Activated T-cell treated with anti-CD3 and anti-CD28 coated beads, Interleukin-2, amount 50 U/mL, for 24 hours (primary cell): ENCODE data around the gene CIRBP.
"Not testable (repeated sequence)": the region's sequence is repeated elsewhere in the genome, so short reads cannot be mapped to it uniquely, and the experiment has no call there.

ENCODE experiments used
- DNase-seq: peaks from one replicate; pipeline ENCODE4 v3.0.0-alpha.2; 2020
- H3K27ac Mint-ChIP-seq: 2 replicates; pipeline ENCODE4 v1.8.0; 2020; ENCODE audit warnings: mild to moderate bottlenecking, mixed read lengths
- H3K27me3 Mint-ChIP-seq: 2 replicates; pipeline ENCODE4 v1.8.0; 2020; ENCODE audit warnings: mixed read lengths
- H3K36me3 Mint-ChIP-seq: 2 replicates; pipeline ENCODE4 v1.8.0; 2020; ENCODE audit warnings: low read depth, mixed read lengths
- H3K4me1 Mint-ChIP-seq: 2 replicates; pipeline ENCODE4 v1.8.0; 2020; ENCODE audit warnings: low read depth, mixed read lengths
- H3K4me3 Mint-ChIP-seq: 2 replicates; pipeline ENCODE4 v1.8.0; 2020; ENCODE audit warnings: mild to moderate bottlenecking, moderate library complexity, mixed read lengths
- H3K9me3 Mint-ChIP-seq: 2 replicates; pipeline ENCODE4 v1.8.0; 2020; ENCODE audit warnings: mixed read lengths

CIRBP gene

DNA sequence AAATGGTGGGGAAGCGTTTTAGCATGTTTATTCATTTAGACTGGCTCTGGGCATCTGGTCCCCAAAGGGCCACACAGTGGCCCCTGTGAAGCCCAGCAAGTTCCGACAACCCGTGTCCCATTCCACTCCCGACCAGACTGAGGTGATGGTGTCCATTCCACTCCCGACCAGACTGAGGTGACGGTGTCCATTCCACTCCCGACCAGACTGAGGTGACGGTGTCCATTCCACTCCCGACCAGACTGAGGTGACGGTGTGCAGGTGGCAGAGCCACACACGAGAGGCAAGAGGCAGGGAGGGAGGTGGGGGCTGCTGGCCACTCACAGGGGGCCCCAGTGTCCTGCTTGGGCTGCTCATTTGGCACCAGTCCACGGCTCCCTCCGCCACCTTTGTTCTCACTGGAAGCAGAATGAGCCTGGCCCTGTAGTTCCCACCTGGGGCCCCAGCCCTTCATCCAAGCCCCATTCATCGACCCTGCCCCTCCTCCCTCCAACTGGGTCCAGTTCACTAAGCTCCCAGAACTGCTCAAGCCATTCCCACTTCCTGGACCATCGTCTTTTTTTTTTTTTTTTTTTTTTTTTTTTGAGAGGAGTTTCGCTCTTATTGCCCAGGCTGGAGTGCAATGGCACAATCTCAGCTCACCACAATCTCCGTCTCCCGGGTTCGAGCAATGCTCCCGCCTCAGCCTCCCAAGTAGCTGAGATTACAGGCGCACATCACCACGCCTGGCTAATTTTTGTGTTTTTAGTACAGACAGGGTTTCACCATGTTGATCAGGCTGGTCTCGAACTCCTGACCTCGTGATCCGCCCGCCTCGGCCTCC lies 22.7 kb upstream of the CIRBP start:
- Mint-ChIP-seq H3K36me3 (peaks cover 46% of the 10 kb centered on the region), H3K27ac (peak overlapping the region; percentile 69), H3K4me3 (peak overlapping the region; percentile 56), H3K4me1 (peaks cover 33% of the 10 kb centered on the region)
- H3K9me3 Mint-ChIP-seq, H3K27me3 Mint-ChIP-seq: not testable (repeated sequence)
- DNase-seq = peak; percentile 45

DNA sequence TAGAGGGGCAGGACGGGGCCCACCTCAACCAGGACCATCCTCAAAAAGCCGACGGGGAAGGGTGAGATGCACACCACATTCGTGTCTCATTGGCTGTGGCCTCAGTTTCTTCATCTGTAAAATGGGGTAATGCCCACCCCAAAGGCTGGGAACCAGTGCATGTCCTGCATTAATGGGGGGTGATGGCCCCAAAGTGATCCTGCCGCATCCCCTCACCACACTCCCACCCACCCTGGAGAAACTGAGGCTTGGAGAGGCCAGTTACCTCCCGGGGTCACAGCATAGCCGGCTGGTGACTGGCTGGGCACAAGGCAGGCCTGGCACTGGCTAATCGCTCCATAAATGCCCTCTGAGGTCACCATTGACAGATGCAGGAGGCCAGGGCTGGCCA lies 21.4 kb upstream of the CIRBP start:
- peak overlapping the region; percentile 79 for H3K4me3 Mint-ChIP-seq
- H3K27me3 Mint-ChIP-seq = no peaks in the 10 kb centered on the region
- H3K27ac Mint-ChIP-seq = peak overlapping the region; percentile 77

DNA sequence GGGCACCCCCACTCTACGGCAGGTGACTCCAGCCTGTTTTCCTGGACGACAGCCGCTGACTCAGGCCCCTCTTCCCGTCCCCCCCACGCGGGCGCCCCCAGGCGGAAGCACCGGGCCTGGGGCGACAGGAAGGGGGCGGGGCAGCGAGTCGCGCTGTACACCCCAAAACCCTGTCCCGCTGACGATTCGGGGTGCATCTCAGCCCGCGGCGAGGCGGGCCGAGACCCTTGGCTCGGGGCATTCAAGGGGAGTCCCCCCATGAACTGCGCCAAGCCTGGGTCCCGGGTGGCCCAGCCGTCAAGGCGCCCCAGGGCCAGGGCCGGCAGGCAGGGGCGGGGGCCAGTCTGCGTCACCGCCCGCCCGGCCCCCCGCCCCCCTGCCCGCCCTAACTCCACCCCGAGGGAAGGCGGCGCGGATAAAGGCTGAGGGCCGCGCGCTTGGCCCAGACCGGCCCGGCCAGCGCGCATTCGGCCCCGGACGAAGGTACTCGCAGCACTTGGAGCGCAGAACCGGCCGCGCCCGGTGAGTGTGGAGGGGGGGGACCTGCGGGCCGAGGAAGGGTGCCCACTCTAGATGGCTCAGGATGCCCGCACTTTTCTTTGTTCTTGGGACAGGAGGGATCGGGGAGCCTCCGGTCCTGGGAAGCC lies 20.9 kb upstream of the CIRBP start, which contains the start of gene MIDN:
Gene MIDN, plus strand, starts transcription at position 445 of the 647 bp plus-strand sequence. CDS start 1,714 bp downstream, outside the sequence.
- Mint-ChIP-seq H3K9me3 (no peaks in the 10 kb centered on the region), H3K27me3 (no peaks in the 10 kb centered on the region), H3K4me1 (peaks cover 21% of the 10 kb centered on the region), H3K27ac (peak within 1 kb of the TSS; percentile 94), H3K36me3 (peaks cover 42% of the 10 kb centered on the region), H3K4me3 (peak within 1 kb of the TSS; percentile 79)
- peak; percentile 85 for DNase-seq

More for the DNA sequence above, 21.4 kb upstream of the CIRBP start:
- Mint-ChIP-seq H3K36me3 (peaks cover 46% of the 10 kb centered on the region), H3K4me1 (peaks cover 25% of the 10 kb centered on the region), H3K9me3 (no peaks in the 10 kb centered on the region)
- no peak for DNase-seq

DNA sequence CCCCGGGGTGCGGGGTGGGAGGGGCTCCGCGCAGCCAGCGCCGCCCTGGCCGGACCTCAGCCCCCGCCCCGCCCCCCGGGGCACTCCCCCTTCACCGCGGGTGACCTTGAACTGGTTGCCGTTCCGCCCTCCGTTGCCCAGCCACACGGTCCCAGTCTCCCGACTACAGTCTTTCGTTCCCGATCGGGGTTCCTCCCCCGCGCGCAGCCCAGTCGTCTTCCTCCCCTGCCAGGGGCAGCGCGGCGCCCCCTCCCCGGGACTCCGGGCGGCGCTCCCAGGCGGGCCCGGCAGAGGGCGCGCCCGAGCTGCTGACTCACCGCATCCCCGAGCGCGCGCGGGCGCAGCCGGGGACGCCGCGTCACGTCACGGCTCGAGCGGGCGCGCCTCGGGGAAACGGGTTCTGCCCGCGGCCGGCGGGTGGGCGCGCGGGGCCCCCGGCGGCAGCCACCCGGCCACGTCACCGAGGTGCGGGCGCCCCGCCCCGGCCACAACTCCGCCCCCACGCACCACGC lies 20.3 kb upstream of the CIRBP start:
- H3K4me1 Mint-ChIP-seq = peaks cover 21% of the 10 kb centered on the region
- H3K27ac Mint-ChIP-seq = peak overlapping the region; percentile 94
- H3K36me3 Mint-ChIP-seq = peaks cover 42% of the 10 kb centered on the region
- H3K27me3 Mint-ChIP-seq = no peaks in the 10 kb centered on the region
- H3K9me3 Mint-ChIP-seq = no peaks in the 10 kb centered on the region
- DNase-seq = peak; percentile 92
- H3K4me3 Mint-ChIP-seq = peak overlapping the region; percentile 79

DNA sequence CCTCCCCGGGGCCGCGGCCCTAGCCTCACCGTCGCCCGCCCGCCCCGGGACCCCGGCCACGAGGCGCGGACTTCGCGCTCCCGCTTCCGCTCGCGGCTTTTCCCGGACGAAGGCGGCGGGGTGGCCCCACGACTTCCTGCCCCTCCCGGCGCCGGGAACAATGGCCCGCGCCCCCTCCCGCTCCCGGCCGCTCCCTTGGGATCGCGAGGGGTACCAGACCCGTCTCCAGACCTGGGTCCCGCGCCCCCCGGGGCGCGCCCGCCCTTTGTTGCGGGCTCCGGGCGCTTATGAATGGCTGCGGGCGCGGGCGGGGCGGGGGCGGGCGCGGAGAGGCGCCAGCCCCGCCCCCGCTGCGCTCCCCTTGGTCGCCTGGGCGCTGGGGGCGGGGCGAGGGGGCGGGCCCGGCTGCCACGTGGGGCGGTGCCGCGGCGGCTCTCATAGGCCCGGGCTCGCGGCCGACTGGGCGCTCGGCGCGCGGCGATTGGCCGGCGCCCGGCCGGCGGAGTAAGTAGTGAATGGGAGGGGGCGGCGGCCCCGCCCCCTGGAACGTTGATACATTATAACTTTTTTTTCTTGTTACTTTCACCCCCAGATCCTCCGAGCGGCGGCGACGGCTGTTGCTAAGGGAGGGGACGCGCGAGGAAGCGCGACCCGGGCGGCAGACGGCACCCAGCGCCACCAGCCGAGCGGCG lies 19.7 kb upstream of the CIRBP start:
- peak overlapping the region; percentile 78 for H3K4me3 Mint-ChIP-seq
- H3K27me3 Mint-ChIP-seq = no peaks in the 10 kb centered on the region
- H3K9me3 Mint-ChIP-seq = no peaks in the 10 kb centered on the region
- H3K27ac Mint-ChIP-seq = peak overlapping the region; percentile 86
- peak; percentile 95 for DNase-seq
- peaks cover 20% of the 10 kb centered on the region for H3K4me1 Mint-ChIP-seq
- peaks cover 42% of the 10 kb centered on the region for H3K36me3 Mint-ChIP-seq

DNA sequence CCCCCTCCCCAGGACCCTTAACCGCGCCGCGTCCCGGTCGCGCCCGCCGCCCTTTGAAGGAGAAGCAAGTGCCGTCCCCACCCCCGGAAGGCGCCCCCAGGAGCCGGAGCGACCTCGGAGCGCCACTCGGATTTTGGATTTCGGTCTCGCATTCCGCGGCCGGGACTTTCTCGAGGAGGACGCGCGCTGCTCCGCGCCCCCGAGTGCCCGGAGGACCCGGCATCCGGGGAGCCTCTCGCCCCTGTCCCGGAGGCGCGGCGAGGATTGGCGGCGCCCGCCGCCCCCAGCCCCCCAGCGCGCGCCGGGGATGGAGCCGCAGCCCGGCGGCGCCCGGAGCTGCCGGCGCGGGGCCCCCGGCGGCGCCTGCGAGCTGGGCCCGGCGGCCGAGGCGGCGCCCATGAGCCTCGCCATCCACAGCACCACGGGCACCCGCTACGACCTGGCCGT lies 19.1 kb upstream of the CIRBP start:
- DNase-seq = no peak
- H3K9me3 Mint-ChIP-seq = no peaks in the 10 kb centered on the region
- peaks cover 43% of the 10 kb centered on the region for H3K36me3 Mint-ChIP-seq
- peak overlapping the region; percentile 78 for H3K4me3 Mint-ChIP-seq
- no peaks in the 10 kb centered on the region for H3K27me3 Mint-ChIP-seq
- peaks cover 21% of the 10 kb centered on the region for H3K4me1 Mint-ChIP-seq
- H3K27ac Mint-ChIP-seq = peak overlapping the region; percentile 86

DNA sequence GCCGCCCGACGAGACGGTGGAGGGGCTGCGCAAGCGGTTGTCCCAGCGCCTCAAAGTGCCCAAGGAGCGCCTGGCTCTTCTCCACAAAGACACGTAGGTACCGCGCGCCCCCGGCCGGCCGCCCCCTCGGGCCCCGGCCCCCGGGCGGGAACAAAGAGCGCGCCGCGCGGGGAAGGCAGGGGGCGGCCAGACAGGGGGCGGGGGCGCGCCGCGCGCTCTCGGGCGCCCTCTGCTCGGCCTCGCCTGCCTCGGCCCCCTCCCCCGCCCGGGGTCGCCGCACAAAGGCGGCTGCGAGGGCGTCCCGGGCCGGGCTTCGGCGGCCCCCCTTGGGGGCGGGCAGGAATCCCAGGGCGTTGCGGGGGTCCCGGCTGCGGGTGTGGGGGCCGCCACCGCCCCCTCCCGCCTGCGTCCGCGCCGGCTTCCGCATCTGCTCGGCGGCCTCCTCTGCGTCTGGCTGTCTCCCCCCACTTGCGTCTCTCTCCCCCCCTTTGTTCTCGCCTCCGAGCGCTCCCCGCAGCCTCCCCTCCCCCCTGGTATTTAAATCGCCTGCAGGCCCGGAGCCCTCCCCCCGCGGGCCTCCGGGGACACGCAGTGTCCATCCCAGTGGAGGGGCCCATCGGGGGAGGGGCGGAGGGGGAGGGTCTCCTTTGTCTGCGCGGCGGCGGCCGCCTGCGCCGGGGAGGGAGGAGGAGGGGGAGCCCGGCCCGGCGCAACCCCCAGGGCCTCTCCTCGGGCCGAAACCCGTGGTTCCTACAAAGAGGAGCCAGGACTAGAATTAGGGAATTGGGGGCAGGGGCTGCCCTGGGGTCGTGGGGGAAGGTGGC lies 18.5 kb upstream of the CIRBP start:
- Mint-ChIP-seq H3K36me3 (peaks cover 47% of the 10 kb centered on the region), H3K9me3 (no peaks in the 10 kb centered on the region), H3K4me1 (peaks cover 24% of the 10 kb centered on the region), H3K4me3 (peak overlapping the region; percentile 93), H3K27me3 (no peaks in the 10 kb centered on the region), H3K27ac (peak overlapping the region; percentile 96)
- peak; percentile 65 for DNase-seq

DNA sequence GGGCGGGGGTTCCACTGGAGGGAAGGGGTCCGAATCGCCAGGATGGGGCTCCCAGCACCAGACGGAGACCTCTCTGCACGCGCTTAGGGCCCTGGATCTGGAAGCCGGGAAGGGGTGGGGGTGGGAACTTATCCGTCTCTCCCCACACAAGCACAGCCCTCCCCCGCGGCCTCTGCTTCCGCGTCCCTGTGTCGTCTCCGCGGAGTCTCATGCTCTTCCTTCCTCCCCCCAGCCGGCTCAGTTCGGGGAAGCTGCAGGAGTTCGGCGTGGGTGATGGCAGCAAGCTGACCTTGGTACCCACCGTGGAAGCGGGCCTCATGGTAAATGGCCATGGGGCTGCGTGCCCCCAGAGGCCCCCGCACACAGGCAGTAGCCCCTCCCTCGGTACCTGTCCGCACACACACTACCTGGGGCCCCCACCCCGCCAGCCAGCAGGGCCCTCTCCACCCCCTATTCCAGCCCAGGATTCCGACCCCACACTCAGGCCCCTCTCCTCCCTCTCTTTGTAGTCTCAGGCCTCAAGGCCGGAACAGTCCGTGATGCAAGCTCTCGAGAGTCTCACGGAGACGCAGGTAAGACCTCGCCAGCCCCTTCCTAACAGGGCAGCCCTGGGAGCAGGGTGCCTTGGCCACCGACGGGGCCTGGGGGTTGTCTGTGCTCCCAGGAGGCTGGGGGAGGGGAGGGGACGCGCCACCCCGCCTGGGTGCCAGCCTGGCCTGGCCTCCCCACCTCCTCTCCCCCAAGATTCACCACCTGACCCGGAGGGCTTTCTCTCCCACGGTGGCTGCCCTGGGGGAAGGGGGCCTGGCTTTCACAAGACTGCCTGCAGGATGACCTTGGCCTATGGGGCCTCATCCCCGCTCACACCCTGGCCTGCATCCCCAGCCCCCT lies 17.6 kb upstream of the CIRBP start:
- Mint-ChIP-seq H3K4me1 (peaks cover 24% of the 10 kb centered on the region), H3K9me3 (no peaks in the 10 kb centered on the region), H3K27me3 (no peaks in the 10 kb centered on the region), H3K36me3 (peaks cover 48% of the 10 kb centered on the region), H3K4me3 (peak overlapping the region; percentile 93), H3K27ac (peak overlapping the region; percentile 96)
- DNase-seq = peak; percentile 75

DNA sequence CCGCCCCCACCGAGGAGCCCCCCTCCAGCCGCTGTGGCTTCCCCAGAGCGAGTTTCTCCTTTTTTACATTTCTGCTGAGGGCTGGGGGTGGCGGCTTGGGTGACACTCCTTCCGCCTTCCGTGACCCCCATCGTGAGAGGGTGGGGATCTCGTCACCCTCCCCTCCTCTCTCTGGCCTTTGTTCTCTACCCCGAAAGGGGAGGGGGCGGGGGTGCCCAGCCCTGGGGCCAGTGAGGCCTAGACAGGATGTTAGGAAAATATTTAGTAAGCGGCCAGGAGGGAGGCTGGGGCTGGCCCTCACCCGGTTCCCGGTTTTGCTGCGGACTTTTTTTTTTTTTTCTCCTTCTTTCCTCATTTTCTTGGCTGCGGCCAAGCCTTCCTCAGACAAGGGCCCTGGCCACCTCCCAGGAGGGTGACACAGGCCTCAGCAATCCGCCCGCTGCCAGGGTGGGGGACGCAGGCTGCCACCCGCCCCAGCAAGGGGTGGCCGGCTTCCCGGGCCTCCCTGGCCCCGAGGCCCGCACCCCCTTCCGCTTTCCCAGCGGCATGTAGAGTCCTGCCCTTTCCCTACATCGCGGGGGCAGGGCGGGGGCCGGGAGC lies 16.8 kb upstream of the CIRBP start:
- Mint-ChIP-seq H3K4me1 (peaks cover 23% of the 10 kb centered on the region), H3K4me3 (peak overlapping the region; percentile 93), H3K27me3 (no peaks in the 10 kb centered on the region), H3K36me3 (peaks cover 51% of the 10 kb centered on the region), H3K27ac (peak overlapping the region; percentile 96), H3K9me3 (no peaks in the 10 kb centered on the region)
- DNase-seq = no peak

DNA sequence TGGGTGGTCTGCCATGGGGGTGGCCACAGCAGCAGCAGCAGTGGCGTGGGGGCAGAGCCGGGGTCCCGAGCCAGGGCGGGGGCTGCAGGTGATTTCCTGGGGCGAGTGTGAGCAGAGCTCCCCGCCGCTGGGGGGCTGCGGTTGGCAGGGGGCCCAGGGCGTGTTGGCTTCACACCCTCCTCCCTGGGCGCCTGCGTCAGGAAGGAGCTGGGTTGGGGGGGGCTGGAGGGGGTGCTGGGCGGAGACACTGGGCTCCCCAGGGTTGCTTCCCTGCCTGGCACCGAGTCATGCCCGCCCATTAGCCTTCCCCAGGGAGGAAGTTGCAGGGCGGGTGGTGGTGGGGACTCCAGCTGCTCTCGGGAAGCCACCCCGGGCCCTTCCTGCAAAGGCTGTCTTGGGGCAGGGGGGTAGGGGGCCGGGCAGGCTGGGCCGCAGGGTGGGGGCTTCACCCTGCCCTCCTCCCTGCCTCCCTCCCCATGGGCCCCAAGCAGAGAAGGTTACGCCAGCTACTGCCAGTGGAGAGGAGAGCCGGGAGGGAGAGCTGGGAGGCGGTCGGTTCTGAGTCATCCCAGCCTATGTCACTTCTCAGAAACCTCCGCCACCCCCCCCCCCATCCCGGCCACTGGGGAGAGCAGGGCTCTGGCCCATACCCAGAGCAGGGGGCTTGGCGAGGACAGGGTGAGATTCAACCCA lies 16.2 kb upstream of the CIRBP start:
- peaks cover 58% of the 10 kb centered on the region for H3K36me3 Mint-ChIP-seq
- no peaks in the 10 kb centered on the region for H3K27me3 Mint-ChIP-seq
- H3K27ac Mint-ChIP-seq = peak overlapping the region; percentile 96
- H3K9me3 Mint-ChIP-seq = no peaks in the 10 kb centered on the region
- H3K4me1 Mint-ChIP-seq = peaks cover 29% of the 10 kb centered on the region
- peak; percentile 82 for DNase-seq
- peak overlapping the region; percentile 93 for H3K4me3 Mint-ChIP-seq

DNA sequence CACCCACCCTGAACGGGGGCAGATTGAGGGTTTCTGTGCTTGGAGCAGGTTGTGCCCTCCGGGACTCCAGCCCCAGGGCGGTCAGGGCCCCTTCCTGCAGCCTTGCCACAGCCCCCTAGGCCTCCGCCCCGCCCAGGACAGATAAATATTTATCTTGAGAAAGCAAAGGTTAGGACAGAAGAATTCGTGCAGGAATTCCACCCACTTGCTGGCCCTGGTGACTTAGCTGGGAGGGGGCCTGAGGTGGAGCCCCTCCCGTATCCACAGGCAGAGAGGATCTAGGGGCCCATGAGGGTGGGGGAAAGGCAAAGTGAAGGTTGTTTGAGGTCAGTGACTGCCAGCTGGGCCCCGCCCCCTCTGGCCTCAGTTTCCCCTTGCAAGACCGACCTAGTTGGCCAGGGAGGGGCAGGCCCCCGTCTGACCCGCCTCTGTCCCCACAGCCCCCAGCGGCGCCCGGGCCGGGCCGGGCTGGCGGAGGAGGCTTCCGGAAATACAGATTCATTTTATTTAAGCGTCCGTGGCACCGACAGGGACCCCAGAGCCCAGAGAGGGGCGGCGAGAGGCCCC lies 15.5 kb upstream of the CIRBP start:
- DNase-seq = no peak
- H3K4me1 Mint-ChIP-seq = peaks cover 34% of the 10 kb centered on the region
- H3K36me3 Mint-ChIP-seq = peaks cover 64% of the 10 kb centered on the region
- H3K9me3 Mint-ChIP-seq = no peaks in the 10 kb centered on the region
- no peaks in the 10 kb centered on the region for H3K27me3 Mint-ChIP-seq
- peak overlapping the region; percentile 96 for H3K27ac Mint-ChIP-seq
- H3K4me3 Mint-ChIP-seq = peak overlapping the region; percentile 93

DNA sequence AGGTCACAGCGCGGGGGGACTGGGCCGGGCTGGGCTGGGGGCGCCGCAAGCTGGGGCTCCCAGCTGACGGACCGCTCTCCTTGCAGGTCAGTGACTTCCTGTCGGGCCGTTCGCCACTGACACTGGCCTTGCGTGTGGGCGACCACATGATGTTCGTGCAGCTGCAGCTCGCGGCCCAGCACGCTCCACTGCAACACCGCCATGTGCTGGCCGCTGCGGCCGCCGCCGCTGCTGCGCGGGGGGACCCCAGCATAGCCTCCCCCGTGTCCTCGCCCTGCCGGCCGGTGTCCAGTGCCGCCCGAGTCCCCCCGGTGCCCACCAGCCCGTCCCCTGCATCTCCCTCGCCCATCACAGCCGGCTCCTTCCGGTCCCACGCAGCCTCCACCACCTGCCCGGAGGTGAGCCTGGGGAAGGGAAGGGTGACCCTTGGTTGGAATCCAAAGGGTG lies 15.0 kb upstream of the CIRBP start:
- Mint-ChIP-seq H3K9me3 (no peaks in the 10 kb centered on the region), H3K4me3 (no peak overlapping the region), H3K4me1 (peaks cover 39% of the 10 kb centered on the region), H3K36me3 (peaks cover 69% of the 10 kb centered on the region), H3K27ac (peak overlapping the region; percentile 90), H3K27me3 (no peaks in the 10 kb centered on the region)
- no peak for DNase-seq
